MM.1S (cell line): ENCODE measurements around the gene HEATR1.

ENCODE experiments used
- DNase-seq: peaks from one replicate; pipeline ENCODE4 v3.0.0-alpha.2; 2015
- H2AFZ ChIP-seq: fragments of 300-600 bp; sonication (generic); 2 replicates; pipeline ENCODE4 v1.6.0; 2016; ENCODE audit warnings: antibody characterized with exemption, low read length
- H3F3A ChIP-seq: fragments of 300-600 bp; sonication (generic); 2 replicates; pipeline ENCODE4 v1.6.1; 2016; ENCODE audit warnings: mild to moderate bottlenecking, antibody characterized with exemption, low read length, moderate library complexity, mixed read lengths; ENCODE audit not compliant: insufficient read depth
- H3K27ac ChIP-seq: fragments of 300-600 bp; sonication (generic); 2 replicates; pipeline ENCODE4 v1.5.1; 2016; ENCODE audit warnings: mild to moderate bottlenecking, low read length
- H3K27me3 ChIP-seq: fragments of 300-600 bp; sonication (generic); replicated peaks from 2 replicates; pipeline ENCODE4 v1.6.0; 2016; ENCODE audit warnings: low read length; ENCODE audit not compliant: insufficient read depth
- H3K36me3 ChIP-seq: fragments of 300-600 bp; sonication (generic); replicated peaks from 2 replicates; pipeline ENCODE4 v1.6.1; 2016; ENCODE audit warnings: mild to moderate bottlenecking, low read length, mixed read lengths; ENCODE audit not compliant: insufficient read depth
- H3K4me1 ChIP-seq: fragments of 300-600 bp; sonication (generic); 2 replicates; pipeline ENCODE4 v1.6.1; 2016; ENCODE audit warnings: low read length, mixed read lengths
- H3K4me2 ChIP-seq: fragments of 300-600 bp; sonication (generic); 2 replicates; pipeline ENCODE4 v1.6.0; 2016; ENCODE audit warnings: low read depth, low read length
- H3K4me3 ChIP-seq: fragments of 300-600 bp; sonication (generic); 2 replicates; pipeline ENCODE4 v1.5.1; 2016; ENCODE audit warnings: low read length, mixed read lengths
- H3K79me2 ChIP-seq: fragments of 300-600 bp; sonication (generic); 2 replicates; pipeline ENCODE4 v1.6.1; 2016; ENCODE audit warnings: mixed run types, low read length, mixed read lengths
- H3K9ac ChIP-seq: fragments of 300-600 bp; sonication (generic); 2 replicates; pipeline ENCODE4 v1.6.1; 2016; ENCODE audit warnings: low read length, mixed read lengths
- H3K9me2 ChIP-seq: fragments of 300-600 bp; sonication (generic); replicated peaks from 2 replicates; pipeline ENCODE4 v1.6.1; 2016; ENCODE audit warnings: mild to moderate bottlenecking, low read length, mixed read lengths; ENCODE audit not compliant: insufficient read depth
- H3K9me3 ChIP-seq: fragments of 300-600 bp; sonication (generic); replicated peaks from 2 replicates; pipeline ENCODE4 v1.6.1; 2016; ENCODE audit warnings: mild to moderate bottlenecking, low read length, mixed read lengths; ENCODE audit not compliant: insufficient read depth
- H4K20me1 ChIP-seq: fragments of 300-600 bp; sonication (generic); 2 replicates; pipeline ENCODE4 v1.6.1; 2016; ENCODE audit warnings: mild to moderate bottlenecking, low read length, moderate library complexity, mixed read lengths; ENCODE audit not compliant: insufficient read depth
- CTCF ChIP-seq: fragments of 300-600 bp; sonication (generic); IDR thresholded peaks from 2 replicates; pipeline ENCODE4 v1.5.1; 2016; ENCODE audit warnings: antibody characterized with exemption, low read length, mixed read lengths
- EZH2 ChIP-seq: fragments of 300-600 bp; sonication (generic); optimal IDR thresholded peaks from 2 replicates; pipeline ENCODE3; 2017; ENCODE audit warnings: low read depth, mild to moderate bottlenecking, antibody characterized with exemption, low read length, mixed read lengths
- EZH2phosphoT487 ChIP-seq: fragments of 300-600 bp; sonication (generic); IDR thresholded peaks from 2 replicates; pipeline ENCODE4 v1.6.1; 2018; ENCODE audit warnings: antibody characterized with exemption, low read length

HEATR1 gene

DNA sequence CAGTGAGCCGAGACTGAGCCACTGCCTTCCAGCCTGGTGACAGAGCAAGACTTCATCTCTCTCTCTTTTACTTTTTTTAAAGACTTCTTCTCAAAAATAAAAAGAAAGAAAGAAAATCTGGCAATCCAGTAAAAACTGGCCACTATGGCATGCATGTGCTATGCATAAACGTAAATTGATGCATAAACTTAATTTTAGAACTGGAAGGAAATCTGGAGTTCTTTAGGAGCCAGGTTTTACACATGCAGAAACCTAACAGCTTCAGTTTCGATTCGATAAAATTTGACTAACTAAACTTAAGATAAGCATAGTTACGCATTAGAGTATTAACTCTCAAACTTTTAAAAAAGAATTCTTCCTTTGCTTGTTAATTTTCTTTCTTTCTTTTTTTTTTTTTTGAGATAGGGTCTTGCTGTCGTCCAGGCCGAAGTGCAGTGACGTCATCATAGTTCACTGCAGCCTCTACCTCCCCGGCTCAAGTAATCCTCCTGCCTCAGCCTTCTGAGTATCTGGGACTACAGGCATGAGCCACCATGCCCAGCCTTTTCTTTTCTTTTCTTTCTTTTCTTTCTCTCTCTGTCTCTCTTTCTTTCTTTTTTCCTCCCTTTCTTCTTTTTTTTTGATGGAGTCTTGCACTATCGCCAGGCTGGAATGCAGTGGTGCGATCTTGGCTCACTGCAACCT lies 92.4 kb downstream of the HEATR1 start:
- Histone ChIP-seq H4K20me1 (no peaks in the 10 kb centered on the region; the same call in 1 of the 2 replicates), H3K4me2 (no peak overlapping the region), H3K79me2 (no peaks in the 10 kb centered on the region), H3F3A (peaks cover 5% of the 10 kb centered on the region), H3K9me2 (no peaks in the 10 kb centered on the region), H3K9ac (no peak overlapping the region), H3K4me3 (no peak overlapping the region), H3K36me3 (no peaks in the 10 kb centered on the region), H3K4me1 (peaks cover 12% of the 10 kb centered on the region), H3K27me3 (peaks cover 37% of the 10 kb centered on the region), H3K9me3 (no peaks in the 10 kb centered on the region), H2AFZ (no peak overlapping the region), H3K27ac (no peak overlapping the region)
- no peak for DNase-seq
- no peak for TF ChIP-seq EZH2
- TF ChIP-seq CTCF: no peak
- no peak for TF ChIP-seq EZH2phosphoT487

GRCh38 chr1:236509647-236510401 lies 94.5 kb downstream of the HEATR1 start:
- no peak for DNase-seq
- Histone ChIP-seq H3K4me1 (peaks cover 12% of the 10 kb centered on the region), H3K4me2 (no peak overlapping the region), H3K27ac (no peak overlapping the region), H3K4me3 (no peak overlapping the region), H2AFZ (no peak overlapping the region), H3K9me2 (no peaks in the 10 kb centered on the region), H3K79me2 (no peaks in the 10 kb centered on the region), H3K9ac (no peak overlapping the region), H3K27me3 (peaks cover 51% of the 10 kb centered on the region), H3F3A (peaks cover 5% of the 10 kb centered on the region), H4K20me1 (no peaks in the 10 kb centered on the region; the same call in 1 of the 2 replicates), H3K9me3 (no peaks in the 10 kb centered on the region), H3K36me3 (no peaks in the 10 kb centered on the region)
- TF ChIP-seq EZH2phosphoT487: no peak
- no peak for TF ChIP-seq EZH2
- TF ChIP-seq CTCF: no peak

DNA sequence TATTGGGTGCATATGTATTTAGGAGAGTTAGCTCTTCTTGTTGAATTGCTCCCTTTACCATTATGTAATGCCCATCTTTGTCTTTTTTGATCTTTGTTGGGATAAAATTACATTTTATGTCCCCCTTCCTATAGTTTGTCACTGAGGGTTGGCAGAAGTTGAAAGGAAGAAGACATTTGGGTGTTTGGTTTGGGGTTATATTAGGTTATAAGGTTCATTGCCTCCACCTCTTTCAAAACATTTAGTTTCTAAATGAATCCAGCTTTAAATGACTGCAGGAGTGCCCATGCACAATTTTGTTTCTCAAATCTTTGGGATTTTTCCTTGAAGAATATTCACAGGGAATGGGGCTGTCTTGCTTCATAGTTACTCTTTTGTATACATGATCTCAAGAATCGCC lies 95.1 kb downstream of the HEATR1 start:
- H3K79me2 ChIP-seq: no peaks in the 10 kb centered on the region
- no peak overlapping the region for H3K4me3 ChIP-seq
- H3K9me3 ChIP-seq: no peaks in the 10 kb centered on the region
- peaks cover 56% of the 10 kb centered on the region for H3K27me3 ChIP-seq
- no peak overlapping the region for H3K27ac ChIP-seq
- no peak for TF ChIP-seq EZH2
- TF ChIP-seq CTCF: no peak
- TF ChIP-seq EZH2phosphoT487: no peak
- no peaks in the 10 kb centered on the region for H3K9me2 ChIP-seq
- H2AFZ ChIP-seq: no peak overlapping the region
- no peak overlapping the region for H3K9ac ChIP-seq
- no peaks in the 10 kb centered on the region for H3K36me3 ChIP-seq
- peak overlapping the region; percentile 58; the same call in 1 of the 2 replicates for H3K4me2 ChIP-seq
- DNase-seq: no peak
- H3F3A ChIP-seq: peaks cover 5% of the 10 kb centered on the region
- H3K4me1 ChIP-seq: peaks cover 12% of the 10 kb centered on the region
- no peaks in the 10 kb centered on the region; the same call in 1 of the 2 replicates for H4K20me1 ChIP-seq
